HG03442 (cell line): ENCODE results near the gene CREBL2.
"Not testable (repeated sequence)": the region's sequence is repeated elsewhere in the genome, so short reads cannot be mapped to it uniquely, and the experiment has no call there.

Experiments
- ATAC-seq: cut with Tn5 transposase; IDR thresholded peaks from one replicate; pipeline ENCODE4 v1.9.1; 2021; ENCODE audit warnings: mild to moderate bottlenecking, moderate library complexity; ENCODE audit not compliant: unreplicated experiment

CREBL2 gene

DNA sequence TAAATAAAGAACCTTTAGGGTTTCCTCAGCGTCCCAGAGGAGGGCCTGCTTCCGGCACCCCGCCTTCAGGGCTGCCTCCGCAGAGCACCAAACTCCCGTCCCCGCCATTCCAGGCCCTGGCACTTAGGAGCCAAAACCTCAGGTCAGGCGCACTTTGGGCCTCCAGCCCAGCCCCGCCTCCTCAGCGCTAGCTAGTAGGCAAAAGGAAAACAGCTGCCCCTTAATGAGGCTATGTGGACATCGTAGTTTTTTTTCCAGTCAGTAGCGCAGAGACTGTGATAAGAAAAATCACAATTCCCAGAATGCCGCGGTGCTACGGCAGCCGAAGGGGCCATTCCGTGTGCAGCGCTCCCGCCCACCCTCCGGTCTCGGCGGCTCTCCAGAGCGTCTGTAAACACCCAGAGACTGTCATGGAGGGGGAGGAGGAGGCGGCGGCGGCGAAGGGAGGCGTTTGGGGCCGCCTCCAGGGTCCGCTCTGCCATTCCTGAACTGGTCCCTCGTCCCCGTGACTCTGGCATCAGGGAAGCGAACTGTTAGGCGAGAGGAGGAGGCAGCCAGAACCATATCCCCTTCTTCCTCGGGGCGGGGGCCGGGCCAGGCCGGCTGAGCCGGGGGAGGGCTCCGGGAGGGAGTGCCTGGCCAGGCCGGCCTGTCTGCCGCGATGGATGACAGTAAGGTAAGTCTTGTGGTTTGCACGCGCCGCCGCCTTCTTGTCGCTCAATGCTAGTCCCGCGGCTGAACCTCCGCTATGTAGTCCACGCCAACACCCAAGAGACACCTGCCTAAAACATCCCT, at the start of gene CREBL2:
CREBL2 (plus strand) TSS at position 365 of the 795 bp plus-strand sequence; CDS start at position 662, 297 bp downstream.
- peak; percentile 72 for ATAC-seq

- no peak for ATAC-seq
Measured at GRCh38 chr12:12562016-12562483, 49.6 kb upstream of the CREBL2 start.

GRCh38 chr12:12562585-12563261, 49.0 kb upstream of the CREBL2 start, which contains the start of gene DUSP16:
DUSP16 (minus strand) TSS chr12:12562863; CDS start chr12:12521098, 41,765 bp downstream.
- peak; percentile 70 for ATAC-seq

GRCh38 chr12:12563290-12563928, 48.3 kb upstream of the CREBL2 start:
- no peak for ATAC-seq

DNA sequence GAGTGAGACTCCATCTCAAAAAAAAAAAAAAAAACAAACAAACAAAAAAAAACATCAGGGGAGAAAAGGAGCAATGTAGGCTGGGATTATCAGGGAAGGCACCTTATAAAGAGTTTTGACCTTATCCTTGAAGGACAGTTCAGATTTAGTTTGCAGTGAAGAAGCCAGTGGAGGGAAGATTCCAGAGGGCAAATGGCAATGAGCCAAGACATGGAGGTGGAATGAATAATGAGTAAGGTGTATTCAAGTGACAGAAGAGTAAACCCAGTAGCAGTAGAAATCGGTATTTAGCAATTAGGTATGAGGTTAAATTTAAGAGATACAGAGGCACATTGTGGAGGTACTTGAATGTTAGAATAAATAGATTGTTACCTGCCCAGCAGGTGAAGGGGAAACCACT, 46.8 kb upstream of the CREBL2 start:
- ATAC-seq: no peak

DNA sequence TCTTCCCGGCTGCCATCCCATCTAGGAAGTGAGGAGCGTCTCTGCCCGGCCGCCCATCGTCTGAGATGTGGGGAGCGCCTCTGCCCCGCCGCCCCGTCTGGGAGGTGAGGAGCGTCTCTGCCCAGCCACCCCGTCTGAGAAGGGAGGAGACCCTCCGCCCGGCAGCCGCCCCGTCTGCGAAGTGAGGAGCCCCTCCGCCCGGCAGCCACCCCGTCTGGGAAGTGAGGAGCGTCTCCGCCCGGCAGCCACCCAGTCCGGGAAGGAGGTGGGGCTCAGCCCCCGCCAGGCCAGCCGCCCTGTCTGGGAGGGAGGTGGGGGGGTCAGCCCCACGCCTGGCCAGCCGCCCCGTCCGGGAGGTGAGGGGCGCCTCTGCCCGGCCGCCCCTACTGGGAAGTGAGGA, 45.7 kb upstream of the CREBL2 start:
- not testable (repeated sequence) for ATAC-seq

DNA sequence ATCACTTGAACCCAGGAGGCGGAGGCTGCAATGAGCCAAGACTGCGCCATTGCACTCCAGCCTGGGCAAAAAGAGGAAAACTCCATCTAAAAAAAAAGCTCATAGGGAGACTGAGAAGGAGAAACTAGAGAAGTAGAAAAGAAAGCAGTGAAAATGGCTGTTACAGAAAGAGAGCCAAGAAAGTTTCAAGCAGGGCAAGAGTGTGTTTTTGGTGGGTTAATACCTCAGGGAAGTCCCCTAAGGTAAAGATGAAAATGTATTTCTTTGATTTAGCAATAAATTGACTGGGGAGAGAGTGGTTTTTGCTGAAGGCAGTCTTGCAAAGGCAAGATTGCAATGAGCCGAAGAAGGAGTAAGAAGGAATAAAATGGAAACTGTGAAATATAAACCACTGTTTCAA, 39.0 kb upstream of the CREBL2 start:
- no peak for ATAC-seq

- no peak for ATAC-seq
Measured at GRCh38 chr12:12577786-12578185, 33.9 kb upstream of the CREBL2 start.

- not testable (repeated sequence) for ATAC-seq
Measured at GRCh38 chr12:12580716-12581115, 31.0 kb upstream of the CREBL2 start.

GRCh38 chr12:12582193-12582881, 29.3 kb upstream of the CREBL2 start:
- ATAC-seq: peak; percentile 22

- ATAC-seq: peak; percentile 90
Measured at GRCh38 chr12:12582895-12583303, 28.8 kb upstream of the CREBL2 start.

DNA sequence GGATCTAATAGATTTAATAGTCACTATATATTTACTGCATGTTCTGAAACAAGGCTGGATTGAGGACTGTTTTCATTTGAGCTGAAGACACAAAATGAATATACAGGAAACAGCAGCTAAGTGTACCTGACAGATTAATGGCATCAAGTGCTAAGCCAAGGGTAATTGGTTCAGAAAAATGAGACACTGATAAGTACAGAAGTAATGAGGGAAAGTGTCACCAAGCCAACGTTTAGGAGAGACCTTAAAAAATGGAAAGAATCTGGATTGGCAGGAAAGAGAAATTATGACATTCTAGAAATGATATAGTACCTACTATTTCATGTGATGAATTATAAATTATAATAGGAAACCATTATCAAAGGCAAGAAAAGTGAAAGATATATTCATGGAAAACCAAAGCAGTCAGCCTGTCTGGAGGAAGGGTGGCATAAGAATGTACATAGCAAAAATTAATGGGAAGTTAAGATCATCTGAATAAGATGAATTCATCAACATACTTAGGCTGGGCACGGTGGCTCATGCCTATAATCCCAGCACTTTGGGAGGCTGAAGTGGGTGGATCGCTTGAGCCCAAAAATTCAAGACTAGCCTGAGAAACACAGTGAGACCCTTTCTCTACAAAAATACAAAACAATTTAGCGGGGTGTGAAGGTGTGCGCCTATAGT, 28.0 kb upstream of the CREBL2 start:
- ATAC-seq: no peak

DNA sequence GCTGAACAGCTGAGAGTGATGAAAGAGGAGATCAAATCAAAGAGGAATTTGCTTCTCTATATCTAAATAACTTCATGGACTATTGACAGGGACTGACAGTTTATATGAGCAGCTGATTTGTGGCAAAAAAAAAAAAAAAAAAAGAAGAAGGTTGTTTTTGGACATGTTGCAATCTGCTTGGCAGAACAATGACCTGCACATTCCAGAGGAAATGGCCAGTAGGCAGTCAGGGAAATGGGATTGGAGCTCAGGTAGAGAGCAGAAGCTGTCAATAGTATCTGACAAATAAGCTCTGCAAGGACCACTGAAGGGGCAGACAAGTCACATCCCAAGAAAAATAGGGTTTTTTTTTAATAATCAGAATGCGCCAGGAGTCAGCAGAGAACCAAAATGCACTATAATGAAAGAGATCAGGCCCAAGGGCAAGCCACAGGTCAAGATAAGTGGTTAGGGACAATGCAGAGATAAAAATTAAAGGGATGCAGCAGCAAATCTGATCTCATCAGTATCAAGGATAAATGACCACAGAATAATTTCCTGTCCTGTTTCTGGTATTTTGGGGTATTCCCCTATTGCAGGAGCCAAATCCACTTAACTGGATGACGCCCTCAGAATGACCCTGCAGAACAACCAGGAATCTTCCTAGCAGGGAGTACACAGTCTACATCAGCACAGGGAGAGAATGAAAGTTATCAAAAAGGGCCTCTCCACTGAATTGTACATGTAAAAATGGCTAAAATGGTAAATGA, 26.4 kb upstream of the CREBL2 start:
- ATAC-seq: no peak

- no peak for ATAC-seq
Measured at GRCh38 chr12:12586879-12587675, 24.6 kb upstream of the CREBL2 start.

GRCh38 chr12:12587878-12588277, 23.8 kb upstream of the CREBL2 start:
- ATAC-seq: no peak

GRCh38 chr12:12588436-12588835, 23.2 kb upstream of the CREBL2 start:
- not testable (repeated sequence) for ATAC-seq

GRCh38 chr12:12590961-12591360, 20.7 kb upstream of the CREBL2 start:
- ATAC-seq: no peak

DNA sequence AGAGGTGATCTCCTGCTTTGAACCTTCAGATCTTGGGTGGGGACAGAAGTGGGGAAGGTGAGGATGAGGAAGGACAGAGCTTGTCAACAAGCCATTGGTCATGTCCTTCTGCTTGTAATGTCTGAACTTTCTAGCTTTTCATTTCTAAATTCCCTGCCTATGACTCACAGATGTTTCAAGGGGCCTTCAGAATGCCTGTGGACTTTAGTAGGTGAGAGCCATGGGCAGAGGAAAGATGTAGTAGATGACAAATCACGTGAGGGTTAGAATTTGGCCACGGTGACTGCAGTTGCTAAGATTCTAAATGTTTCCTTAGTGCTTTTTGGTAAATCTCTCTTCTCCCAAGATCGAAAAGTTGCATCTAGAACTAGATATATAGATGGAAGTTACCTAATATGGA, 18.7 kb upstream of the CREBL2 start:
- ATAC-seq: no peak

- not testable (repeated sequence) for ATAC-seq
Measured at GRCh38 chr12:12595929-12596328, 15.7 kb upstream of the CREBL2 start.
